Measurements from ENCODE around the gene TNFRSF4.

The TNFRSF4 gene

GRCh38 chr1:1239614-1240347, 25.8 kb upstream of the TNFRSF4 start:
- no peak for TF ChIP-seq CTCF (IDR thresholded peaks at IDR 0.05; ENCODE audit: unreplicated experiment in 3 of 3)
- H3K27me3 Mint-ChIP-seq (ENCODE audit: low read depth) = peaks cover 4% of the 10 kb centered on the region
- H3K36me3 Mint-ChIP-seq (ENCODE audit: low read depth) = no peaks in the 10 kb centered on the region
- no peak overlapping the region for H3K4me3 Mint-ChIP-seq
- H3K9me3 Mint-ChIP-seq = no peaks in the 10 kb centered on the region
- peaks cover under 1% of the 10 kb centered on the region for H3K4me1 Mint-ChIP-seq
- no peak overlapping the region for H3K27ac Mint-ChIP-seq

GRCh38 chr1:1239227-1239613, 25.3 kb upstream of the TNFRSF4 start:
- Mint-ChIP-seq H3K36me3 (ENCODE audit: low read depth) (peaks cover under 1% of the 10 kb centered on the region), H3K27ac (no peak overlapping the region), H3K9me3 (no peaks in the 10 kb centered on the region), H3K4me3 (no peak overlapping the region), H3K27me3 (ENCODE audit: low read depth) (peaks cover 4% of the 10 kb centered on the region), H3K4me1 (peaks cover 6% of the 10 kb centered on the region)
- no peak for TF ChIP-seq CTCF (IDR thresholded peaks at IDR 0.05; ENCODE audit: unreplicated experiment in 3 of 3)

- TF ChIP-seq CTCF (IDR thresholded peaks at IDR 0.05; ENCODE audit: unreplicated experiment in 3 of 3) = no peak
- H3K4me1 Mint-ChIP-seq = peaks cover 11% of the 10 kb centered on the region
- peaks cover 4% of the 10 kb centered on the region for H3K27me3 Mint-ChIP-seq (ENCODE audit: low read depth)
- H3K9me3 Mint-ChIP-seq = no peaks in the 10 kb centered on the region
- H3K36me3 Mint-ChIP-seq (ENCODE audit: low read depth) = peaks cover 6% of the 10 kb centered on the region
- H3K27ac Mint-ChIP-seq = no peak overlapping the region
- H3K4me3 Mint-ChIP-seq = no peak overlapping the region
Observed at GRCh38 chr1:1238702-1239178, 24.8 kb upstream of the TNFRSF4 start.

- Mint-ChIP-seq H3K36me3 (ENCODE audit: low read depth) (peaks cover 8% of the 10 kb centered on the region), H3K27me3 (ENCODE audit: low read depth) (peaks cover 4% of the 10 kb centered on the region), H3K9me3 (no peaks in the 10 kb centered on the region), H3K27ac (no peak overlapping the region), H3K4me3 (no peak overlapping the region), H3K4me1 (peaks cover 17% of the 10 kb centered on the region)
- TF ChIP-seq CTCF (IDR thresholded peaks at IDR 0.05; ENCODE audit: unreplicated experiment in 3 of 3) = no peak
Observed at GRCh38 chr1:1237874-1238701, 24.1 kb upstream of the TNFRSF4 start.

GRCh38 chr1:1236945-1237873, 23.3 kb upstream of the TNFRSF4 start:
- no peak overlapping the region for H3K4me3 Mint-ChIP-seq
- peaks cover 8% of the 10 kb centered on the region for H3K36me3 Mint-ChIP-seq (ENCODE audit: low read depth)
- H3K27ac Mint-ChIP-seq = no peak overlapping the region
- H3K27me3 Mint-ChIP-seq (ENCODE audit: low read depth) = peaks cover 4% of the 10 kb centered on the region
- no peaks in the 10 kb centered on the region for H3K9me3 Mint-ChIP-seq
- no peak for TF ChIP-seq CTCF (IDR thresholded peaks at IDR 0.05; ENCODE audit: unreplicated experiment in 3 of 3)
- H3K4me1 Mint-ChIP-seq = peaks cover 17% of the 10 kb centered on the region

Data from nephron (organoid).